CD4-positive, alpha-beta T cell treated with Interleukin-17A for 4 hours (primary cell): Measurements from ENCODE around the gene SPSB3.

Experiments used
- DNase-seq: peaks from one replicate; pipeline ENCODE4 v3.0.0-alpha.2; 2020; ENCODE audit warnings: mixed read lengths

The SPSB3 gene

GRCh38 chr16:1782408-1783264 lies at the start of gene SPSB3, which contains the start of gene NUBP2:
Gene SPSB3 (minus strand): TSS chr16:1782571. CDS start chr16:1781483, 1,088 bp downstream.
Gene NUBP2 (plus strand): TSS chr16:1782960. CDS start chr16:1783021, 61 bp downstream.
- peak; percentile 98 for DNase-seq

GRCh38 chr16:1831186-1832075 lies 49.1 kb upstream of the SPSB3 start:
- DNase-seq, result no peak

- no peak for DNase-seq
These were observed 47.8 kb upstream of the SPSB3 start for GRCh38 chr16:1830213-1830612.

- no peak for DNase-seq
These were observed 46.5 kb upstream of the SPSB3 start for GRCh38 chr16:1828645-1829410.

GRCh38 chr16:1826691-1827573 lies 44.6 kb upstream of the SPSB3 start, which contains the start of the genes FAHD1 and HAGH:
Gene FAHD1 (plus strand): TSS chr16:1827206. CDS start chr16:1827239, 33 bp downstream.
Gene HAGH (minus strand): TSS chr16:1826825. CDS start chr16:1826787, 38 bp downstream.
- DNase-seq, result peak; percentile 92

GRCh38 chr16:1825864-1826690 lies 43.7 kb upstream of the SPSB3 start:
- DNase-seq, result peak; percentile 77

GRCh38 chr16:1825381-1825863 lies 43.1 kb upstream of the SPSB3 start:
- no peak for DNase-seq

GRCh38 chr16:1823821-1824220 lies 41.5 kb upstream of the SPSB3 start:
- no peak for DNase-seq

GRCh38 chr16:1822801-1823200 lies 40.4 kb upstream of the SPSB3 start:
- no peak for DNase-seq

GRCh38 chr16:1821861-1822611 lies 39.7 kb upstream of the SPSB3 start:
- DNase-seq, result no peak

GRCh38 chr16:1820946-1821290 lies 38.5 kb upstream of the SPSB3 start:
- no peak for DNase-seq

- DNase-seq, result no peak
These were observed 38.0 kb upstream of the SPSB3 start for GRCh38 chr16:1820096-1820945.

- DNase-seq, result no peak
These were observed 37.2 kb upstream of the SPSB3 start for GRCh38 chr16:1819611-1820010.

- no peak for DNase-seq
These were observed 36.6 kb upstream of the SPSB3 start for GRCh38 chr16:1818873-1819525.

- DNase-seq, result no peak
These were observed 36.0 kb upstream of the SPSB3 start for GRCh38 chr16:1818204-1818872.

GRCh38 chr16:1817716-1818115 lies 35.3 kb upstream of the SPSB3 start:
- no peak for DNase-seq

- DNase-seq, result no peak
These were observed 34.9 kb upstream of the SPSB3 start for GRCh38 chr16:1817276-1817589.
